H1 (cell line): ENCODE data around the gene B3GALT6. TPM values are rescaled to one million over a fixed set of nuclear protein-coding genes. Genes with fewer than 3 reads are reported as not detected.

Experiments used
- CTCF ChIA-PET: fragments of 300-600 bp; sonication (Branson Sonifier 250); formaldehyde crosslinking; loops from one replicate; lab custom pipeline; 2021; ENCODE audit not compliant: partially characterized antibody; lab: Charles Lee
- POLR2A ChIA-PET: fragments of 300-600 bp; sonication (Branson Sonifier 250); formaldehyde crosslinking; loops from one replicate; lab custom pipeline; 2021; ENCODE audit warnings: inconsistent platforms; ENCODE audit not compliant: partially characterized antibody; lab: Charles Lee
- DNase-seq, 2 experiments: peaks; one replicate each; pipeline versions ENCODE4 v3.0.0 to v3.0.0-alpha.2; 2010 to 2022; ENCODE audit warnings: low spot score in 2 of 2, low read depth in 1 of 2, mixed read lengths in 1 of 2
- FAIRE-seq: peaks from 2 replicates; lab custom pipeline; 2011; peaks lifted over from hg19 to GRCh38; lab: Jason Lieb, UNC
- H2AFZ ChIP-seq: 2 replicates; pipeline ENCODE4 v1.8.1; 2012; ENCODE audit warnings: low read length, inconsistent platforms
- H2AK5ac ChIP-seq: 2 replicates; pipeline ENCODE4 v1.6.1; 2013; ENCODE audit warnings: low read depth, low read length
- H2BK120ac ChIP-seq: replicated peaks from 2 replicates; pipeline ENCODE3; 2013; ENCODE audit warnings: low read depth, low read length, inconsistent platforms
- H2BK12ac ChIP-seq: 2 replicates; pipeline ENCODE4 v1.6.1; 2013; ENCODE audit warnings: low read depth, low read length
- H2BK15ac ChIP-seq: 2 replicates; pipeline ENCODE4 v1.6.1; 2013; ENCODE audit warnings: low read length
- H2BK20ac ChIP-seq: 2 replicates; pipeline ENCODE4 v1.6.1; 2013; ENCODE audit warnings: low read length
- H2BK5ac ChIP-seq: 2 replicates; pipeline ENCODE4 v1.6.1; 2013; ENCODE audit warnings: low read depth, low read length
- H3K14ac ChIP-seq: 2 replicates; pipeline ENCODE4 v1.6.1; 2013; ENCODE audit warnings: inconsistent platforms; ENCODE audit not compliant: insufficient read length
- H3K18ac ChIP-seq: 2 replicates; pipeline ENCODE4 v1.6.1; 2013; ENCODE audit warnings: low read length; ENCODE audit errors: extremely low read depth
- H3K23ac ChIP-seq: 2 replicates; pipeline ENCODE4 v1.6.1; 2013; ENCODE audit warnings: inconsistent platforms; ENCODE audit not compliant: insufficient read length
- H3K23me2 ChIP-seq: 2 replicates; pipeline ENCODE4 v1.6.1; 2013; ENCODE audit warnings: low read depth, low read length
- H3K27ac ChIP-seq: 2 replicates; pipeline ENCODE4 v1.6.1; 2011; ENCODE audit warnings: low read depth, low read length, inconsistent platforms
- H3K27me3 ChIP-seq, 4 experiments: replicated peaks in 1 of 4; 1 replicate in 1 of 4; 2 replicates in 3 of 4; pipeline versions ENCODE4 v1.6.1 to v1.8.1; 2011 to 2013; ENCODE audit warnings: low read length in 3 of 4, mild to moderate bottlenecking in 3 of 4, inconsistent platforms in 2 of 4, mixed read lengths in 2 of 4, moderate library complexity in 1 of 4; ENCODE audit not compliant: control insufficient read depth in 3 of 4, insufficient read depth in 3 of 4; ENCODE audit errors: extremely low read depth in 1 of 4
- H3K36me3 ChIP-seq, 4 experiments: 2 replicates each; pipeline versions ENCODE4 v1.6.1 to v1.8.1; 2011 to 2013; ENCODE audit warnings: mild to moderate bottlenecking in 4 of 4, low read length in 3 of 4, moderate library complexity in 2 of 4, control low read depth in 1 of 4, inconsistent platforms in 1 of 4; ENCODE audit not compliant: insufficient read depth in 4 of 4, control insufficient read depth in 2 of 4
- H3K4ac ChIP-seq: replicated peaks from 2 replicates; pipeline ENCODE3; 2013; ENCODE audit warnings: low read length, low read depth, mixed read lengths, inconsistent platforms; ENCODE audit not compliant: insufficient read length
- H3K4me1 ChIP-seq, 4 experiments: replicated peaks in 1 of 4; 1 replicate in 1 of 4; 2 replicates in 3 of 4; pipeline versions ENCODE4 v1.6.1 to v1.8.1; 2011 to 2013; ENCODE audit warnings: low read length in 3 of 4, inconsistent platforms in 2 of 4, mixed read lengths in 1 of 4; ENCODE audit not compliant: insufficient read depth in 4 of 4, control insufficient read depth in 3 of 4
- H3K4me2 ChIP-seq, 2 experiments: 2 replicates each; pipeline versions ENCODE4 v1.6.1 to v1.8.1; 2011 to 2013; ENCODE audit warnings: low read depth in 2 of 2, low read length in 2 of 2, control low read depth in 1 of 2, inconsistent platforms in 1 of 2, mild to moderate bottlenecking in 1 of 2; ENCODE audit not compliant: insufficient read depth in 1 of 2
- H3K4me3 ChIP-seq, 4 experiments: fragments of 200-600, 300-600 bp in 1 of 4; sonication (generic), shearing (Covaris generic), sonication (Bioruptor Twin) in 1 of 4; 2 replicates each; pipeline versions ENCODE4 v1.5.1 to v1.8.1; 2011 to 2016; ENCODE audit warnings: low read length in 4 of 4, low read depth in 3 of 4, control low read depth in 2 of 4, inconsistent platforms in 2 of 4, mild to moderate bottlenecking in 2 of 4, mixed read lengths in 1 of 4, moderate library complexity in 1 of 4; ENCODE audit not compliant: insufficient read depth in 2 of 4; ENCODE audit errors: extremely low read depth in 1 of 4
- H3K56ac ChIP-seq: replicated peaks from 2 replicates; pipeline ENCODE3; 2013; ENCODE audit warnings: low read depth, mild to moderate bottlenecking, mixed read lengths, low read length, inconsistent platforms; ENCODE audit not compliant: insufficient read length
- H3K79me1 ChIP-seq: 2 replicates; pipeline ENCODE4 v1.6.1; 2013; ENCODE audit warnings: low read depth, low read length, control low read depth
- H3K79me2 ChIP-seq, 2 experiments: 2 replicates each; pipeline versions ENCODE4 v1.6.1 to v1.8.1; 2012 to 2013; ENCODE audit warnings: low read length in 2 of 2, mild to moderate bottlenecking in 2 of 2, inconsistent platforms in 1 of 2; ENCODE audit not compliant: insufficient read depth in 2 of 2, control insufficient read depth in 1 of 2
- H3K9ac ChIP-seq, 4 experiments: replicated peaks in 1 of 4; 1 replicate in 1 of 4; 2 replicates in 3 of 4; pipeline versions ENCODE4 v1.6.1 to v1.8.1; 2011 to 2013; ENCODE audit warnings: low read depth in 3 of 4, low read length in 3 of 4, control low read depth in 2 of 4, mild to moderate bottlenecking in 2 of 4, moderate library complexity in 2 of 4, inconsistent platforms in 1 of 4; ENCODE audit errors: extremely low read depth in 1 of 4
- H3K9me3 ChIP-seq, 2 experiments: 2 replicates each; pipeline versions ENCODE4 v1.6.1 to v1.8.1; 2012 to 2013; ENCODE audit warnings: mild to moderate bottlenecking in 2 of 2, moderate library complexity in 2 of 2, control low read depth in 1 of 2, inconsistent platforms in 1 of 2, low read depth in 1 of 2, low read length in 1 of 2, mixed read lengths in 1 of 2; ENCODE audit not compliant: insufficient read depth in 2 of 2
- H4K20me1 ChIP-seq, 2 experiments: replicated peaks in 1 of 2; 2 replicates each; pipeline versions ENCODE3 to v1.8.1; 2011 to 2013; ENCODE audit warnings: inconsistent platforms in 2 of 2, low read length in 2 of 2, mild to moderate bottlenecking in 1 of 2; ENCODE audit not compliant: insufficient read depth in 2 of 2, control insufficient read depth in 1 of 2
- H4K5ac ChIP-seq: 2 replicates; pipeline ENCODE4 v1.6.1; 2013; ENCODE audit warnings: low read length, low read depth, mixed read lengths, inconsistent platforms; ENCODE audit not compliant: insufficient read length
- H4K8ac ChIP-seq: 2 replicates; pipeline ENCODE4 v1.8.0; 2013; ENCODE audit warnings: mild to moderate bottlenecking, moderate library complexity, low read length, inconsistent platforms; ENCODE audit not compliant: insufficient read depth; ENCODE audit errors: extremely low read depth
- H4K91ac ChIP-seq: replicated peaks from 2 replicates; pipeline ENCODE3; 2013; ENCODE audit warnings: low read length, mixed read lengths, inconsistent platforms; ENCODE audit not compliant: insufficient read length
- EZH2 ChIP-seq: fragments of 200-600 bp; sonication (generic); IDR thresholded peaks from 2 replicates; pipeline ENCODE4 v1.7.1; 2012; ENCODE audit warnings: low read depth, mild to moderate bottlenecking, moderate library complexity, low read length, inconsistent platforms; ENCODE audit not compliant: severe bottlenecking
- KDM1A ChIP-seq: fragments of 200-600, 300-600 bp; sonication (generic); IDR thresholded peaks from 2 replicates; pipeline ENCODE4 v1.7.1; 2016; ENCODE audit warnings: mild to moderate bottlenecking, low read length, borderline replicate concordance
- POU5F1 ChIP-seq: IDR thresholded peaks from 2 replicates; pipeline ENCODE4 v1.6.1; 2011; ENCODE audit warnings: low read depth, mild to moderate bottlenecking, low read length, moderate library complexity
- RAD21 ChIP-seq, 2 experiments: IDR thresholded peaks in 1 of 2; conservative IDR thresholded peaks in 1 of 2; 2 replicates each; pipeline ENCODE4 v1.6.1; 2011; ENCODE audit warnings: low read depth in 2 of 2, low read length in 2 of 2, improper control_type of control experiment in 1 of 2, inconsistent platforms in 1 of 2, mild to moderate bottlenecking in 1 of 2, moderate library complexity in 1 of 2
- RXRA ChIP-seq: IDR thresholded peaks from 2 replicates; pipeline ENCODE4 v1.6.1; 2011; ENCODE audit warnings: low read depth, mild to moderate bottlenecking, low read length, moderate library complexity; ENCODE audit not compliant: insufficient read depth
- SIX5 ChIP-seq: IDR thresholded peaks from 2 replicates; pipeline ENCODE4 v1.6.1; 2011; ENCODE audit warnings: mild to moderate bottlenecking, low read depth, low read length
- YY1 ChIP-seq: IDR thresholded peaks from 2 replicates; pipeline ENCODE4 v1.6.1; 2011; ENCODE audit warnings: low read depth, mild to moderate bottlenecking, low read length
- WGBS, 2 experiments: shearing (Covaris generic) in 1 of 2; methylation state at CpG; one replicate each; pipeline versions ENCODE4 v1.1.6 to v1.1.7; 2013 to 2015; ENCODE audit warnings: low lambda C conversion rate in 2 of 2, mixed read lengths in 2 of 2, inconsistent platforms in 1 of 2, low coverage in 1 of 2, missing lambda C conversion rate in 1 of 2; ENCODE audit not compliant: insufficient replicate concordance in 2 of 2, insufficient coverage in 1 of 2, insufficient read length in 1 of 2; ENCODE audit errors: extremely low coverage in 1 of 2, missing lambda C conversion rate in 1 of 2; 5-methylcytosine and 5-hydroxymethylcytosine counted together
- polyA plus RNA-seq, 7 experiments: library from polyadenylated mRNA; depleted of rRNA in 3 of 7; stranded (reverse) in 5 of 7; unstranded in 2 of 7; fragments of >200 nt in 5 of 7; fragments of 200-250 nt in 2 of 7; gene quantifications; 1 replicate in 5 of 7; 2 replicates in 1 of 7; 4 replicates in 1 of 7; pipeline versions ENCODE4 v1.2.1 to v1.2.3, GENCODE V29; 2011 to 2013; ENCODE audit warnings: missing spikeins in 2 of 7, mixed read lengths in 2 of 7
- total RNA-seq: library from RNA; stranded (reverse); fragmentation: NEBNext Ultra II Directional; extraction: Animal tissue kit (Norgen Biotek cat#: 25700); gene quantifications from 2 replicates; pipeline ENCODE4 v1.2.1, GENCODE V29; 2021

The B3GALT6 gene
- total and polyA plus RNA-seq, 2 of the 8 experiments (the other 6 are each of a cell fraction or from before 2014, with no cell fraction given), result 18.4 to 20.4 TPM

DNA sequence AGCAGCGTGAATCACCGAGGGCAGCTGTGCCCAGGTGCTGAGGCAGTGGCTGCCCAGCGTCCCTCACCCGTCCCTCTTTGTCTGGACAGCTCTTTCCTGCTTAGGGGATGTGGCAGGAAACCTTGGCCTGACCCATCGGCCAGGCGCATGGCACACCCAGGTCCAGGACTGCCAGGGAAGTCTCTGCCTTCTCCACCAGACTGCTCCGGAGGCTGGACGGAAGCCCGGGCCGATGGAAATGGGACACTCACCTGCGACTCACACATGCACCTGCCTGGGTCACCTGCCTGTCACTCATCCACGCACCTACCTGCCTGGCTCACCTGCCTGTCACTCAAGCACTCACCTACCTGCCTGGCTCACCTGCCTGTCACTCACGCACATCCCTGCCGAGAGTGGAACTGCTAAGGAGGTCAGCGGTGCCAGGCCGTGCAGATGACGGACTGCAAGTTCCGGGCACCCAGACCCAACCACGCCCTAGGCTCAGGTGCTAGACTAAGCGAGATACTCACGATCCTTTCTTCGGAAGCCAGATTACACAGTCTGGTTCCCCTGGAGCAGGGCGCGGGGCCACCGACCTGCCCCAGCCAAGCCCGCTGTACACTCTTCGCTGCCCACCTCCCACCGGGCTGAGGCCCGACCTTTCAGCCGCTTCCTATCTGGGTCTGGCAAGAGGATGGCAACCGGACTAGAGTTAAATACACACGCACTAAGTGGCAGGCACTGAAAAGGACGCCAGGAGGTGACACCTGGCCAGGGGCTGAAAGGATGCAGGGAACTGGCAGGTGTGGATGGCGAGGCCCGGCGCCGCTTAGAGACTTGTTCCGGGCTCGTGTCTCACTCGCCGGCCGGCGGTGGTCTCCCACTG, 40.5 kb downstream of the B3GALT6 start:
- Histone ChIP-seq H2AK5ac (no peak overlapping the region), H3K27ac (no peak overlapping the region), H3K27me3 (no peaks in the 10 kb centered on the region; a peak in 1 of 7 replicates), H3K4me1 (peaks cover 0 to 17% (median 8%) of the 10 kb centered on the region in 4 experiments; a peak in 5 of 7 replicates), H3K4me2 (peak overlapping the region; percentile 81 to 95), H3K4ac (no peak overlapping the region), H4K20me1 (peaks cover 20 to 28% of the 10 kb centered on the region in 2 experiments), H2BK15ac (peak overlapping the region; percentile 75; the same call in 1 of the 2 replicates), H2BK120ac (no peak overlapping the region), H3K79me1 (peaks cover 27% of the 10 kb centered on the region), H2AFZ (no peak overlapping the region), H3K23me2 (peaks cover 12% of the 10 kb centered on the region; the same call in 1 of the 2 replicates), H3K14ac (no peak overlapping the region), H3K79me2 (peaks cover 12 to 44% of the 10 kb centered on the region in 2 experiments; a peak in 3 of 4 replicates), H3K9me3 (no peaks in the 10 kb centered on the region), H3K9ac (peak overlapping the region; percentile 51 to 99 (median 88); a peak in 6 of 7 replicates), H3K4me3 (peak overlapping the region; percentile 88 to 99 (median 91)), H4K5ac (no peak overlapping the region), H4K91ac (no peak overlapping the region), H3K36me3 (peaks cover 2 to 4% (median 3%) of the 10 kb centered on the region in 4 experiments; a peak in 4 of 8 replicates), H3K23ac (no peak overlapping the region), H2BK12ac (peak overlapping the region; percentile 81; the same call in 1 of the 2 replicates), H3K18ac (no peak overlapping the region), H3K56ac (no peak overlapping the region), H2BK5ac (peak overlapping the region; percentile 66; the same call in 1 of the 2 replicates), H4K8ac (peak overlapping the region; percentile 45; the same call in 1 of the 2 replicates), H2BK20ac (no peak overlapping the region)
- CTCF ChIA-PET, result interaction anchor here (0.6 to 2.2 kb wide), 4 partner anchors 19 to 122 kb away, joined by 3 to 7 read pairs (median 3); no protein-coding TSS in a partner anchor
- DNase-seq (no peak), FAIRE-seq (no peak)
- 64% methylated on average over 43 of the region's 43 CpGs; no CpG with 5 or more reads in 1 of the 2 experiments for WGBS, 2 experiments
- POLR2A ChIA-PET, result interaction anchor here (1.1 to 3.0 kb wide), 6 partner anchors 10 to 22 kb away, joined by 3 to 16 read pairs (median 6); no protein-coding TSS in a partner anchor
- TF ChIP-seq YY1 (no peak), EZH2 (no peak), KDM1A (no peak), SIX5 (no peak), RXRA (no peak), POU5F1 (no peak), RAD21 (IDR thresholded peaks at IDR 0.05 in 1 of 2, conservative IDR thresholded peaks at IDR 0.05 in 1 of 2; ENCODE audit: low read depth in 2 of 2, low read length in 2 of 2) (no peak)
